Activated T-cell treated with anti-CD3 and anti-CD28 coated beads, Interleukin-2, amount 50 U/mL, for 24 hours (primary cell): ENCODE measurements around the gene RIPOR2.

Experiments
- DNase-seq: peaks from one replicate; pipeline ENCODE4 v3.0.0-alpha.2; 2020
- H3K27ac Mint-ChIP-seq: 2 replicates; pipeline ENCODE4 v1.8.0; 2020; ENCODE audit warnings: mild to moderate bottlenecking, mixed read lengths
- H3K27me3 Mint-ChIP-seq: 2 replicates; pipeline ENCODE4 v1.8.0; 2020; ENCODE audit warnings: mixed read lengths
- H3K36me3 Mint-ChIP-seq: 2 replicates; pipeline ENCODE4 v1.8.0; 2020; ENCODE audit warnings: low read depth, mixed read lengths
- H3K4me1 Mint-ChIP-seq: 2 replicates; pipeline ENCODE4 v1.8.0; 2020; ENCODE audit warnings: low read depth, mixed read lengths
- H3K4me3 Mint-ChIP-seq: 2 replicates; pipeline ENCODE4 v1.8.0; 2020; ENCODE audit warnings: mild to moderate bottlenecking, moderate library complexity, mixed read lengths
- H3K9me3 Mint-ChIP-seq: 2 replicates; pipeline ENCODE4 v1.8.0; 2020; ENCODE audit warnings: mixed read lengths

RIPOR2 gene

GRCh38 chr6:24935366-24936152, at the start of gene RIPOR2:
Gene RIPOR2, minus strand, starts transcription at chr6:24935960. Its CDS starts 62 bp downstream, at chr6:24935898.
- no peaks in the 10 kb centered on the region for H3K27me3 Mint-ChIP-seq
- H3K9me3 Mint-ChIP-seq, result no peaks in the 10 kb centered on the region
- peak within 1 kb of the TSS; percentile 88 for H3K4me3 Mint-ChIP-seq
- H3K27ac Mint-ChIP-seq, result peak within 1 kb of the TSS; percentile 96
- peak; percentile 71 for DNase-seq
- peaks cover 95% of the 10 kb centered on the region for H3K4me1 Mint-ChIP-seq
- peaks cover 6% of the 10 kb centered on the region for H3K36me3 Mint-ChIP-seq

- Mint-ChIP-seq H3K4me1 (peaks cover 69% of the 10 kb centered on the region), H3K4me3 (no peak overlapping the region), H3K27ac (no peak overlapping the region), H3K27me3 (no peaks in the 10 kb centered on the region), H3K36me3 (peaks cover 9% of the 10 kb centered on the region), H3K9me3 (peaks cover 8% of the 10 kb centered on the region)
- no peak for DNase-seq
Observed at GRCh38 chr6:24985323-24985722, 49.6 kb upstream of the RIPOR2 start.

GRCh38 chr6:24982231-24982630, 46.5 kb upstream of the RIPOR2 start:
- peaks cover 6% of the 10 kb centered on the region for H3K36me3 Mint-ChIP-seq
- H3K4me3 Mint-ChIP-seq, result no peak overlapping the region
- no peaks in the 10 kb centered on the region for H3K27me3 Mint-ChIP-seq
- no peak for DNase-seq
- H3K9me3 Mint-ChIP-seq, result peaks cover 6% of the 10 kb centered on the region
- H3K4me1 Mint-ChIP-seq, result peaks cover 80% of the 10 kb centered on the region
- H3K27ac Mint-ChIP-seq, result no peak overlapping the region

GRCh38 chr6:24981386-24981760, 45.6 kb upstream of the RIPOR2 start:
- no peak overlapping the region for H3K4me3 Mint-ChIP-seq
- peaks cover 71% of the 10 kb centered on the region for H3K4me1 Mint-ChIP-seq
- DNase-seq, result no peak
- no peaks in the 10 kb centered on the region for H3K27me3 Mint-ChIP-seq
- peaks cover under 1% of the 10 kb centered on the region for H3K36me3 Mint-ChIP-seq
- H3K27ac Mint-ChIP-seq, result no peak overlapping the region
- H3K9me3 Mint-ChIP-seq, result peaks cover 3% of the 10 kb centered on the region

- Mint-ChIP-seq H3K36me3 (no peaks in the 10 kb centered on the region), H3K4me3 (no peak overlapping the region), H3K4me1 (peaks cover 65% of the 10 kb centered on the region), H3K27ac (peak overlapping the region; percentile 10), H3K9me3 (peaks cover 3% of the 10 kb centered on the region), H3K27me3 (no peaks in the 10 kb centered on the region)
- no peak for DNase-seq
Observed at GRCh38 chr6:24980507-24981385, 45.0 kb upstream of the RIPOR2 start.

- Mint-ChIP-seq H3K27ac (no peak overlapping the region), H3K4me1 (peaks cover 67% of the 10 kb centered on the region), H3K27me3 (no peaks in the 10 kb centered on the region), H3K9me3 (peaks cover 3% of the 10 kb centered on the region), H3K4me3 (no peak overlapping the region), H3K36me3 (no peaks in the 10 kb centered on the region)
- DNase-seq, result no peak
Observed at GRCh38 chr6:24979176-24979575, 43.4 kb upstream of the RIPOR2 start.

GRCh38 chr6:24974182-24975171, 38.7 kb upstream of the RIPOR2 start:
- peak overlapping the region; percentile 99 for H3K27ac Mint-ChIP-seq

GRCh38 chr6:24972311-24972958, 36.7 kb upstream of the RIPOR2 start:
- no peak for DNase-seq
- Mint-ChIP-seq H3K27ac (no peak overlapping the region), H3K9me3 (peaks cover 2% of the 10 kb centered on the region), H3K27me3 (no peaks in the 10 kb centered on the region), H3K36me3 (no peaks in the 10 kb centered on the region), H3K4me1 (peaks cover 64% of the 10 kb centered on the region), H3K4me3 (no peak overlapping the region)

More at GRCh38 chr6:24974182-24975171, 38.7 kb upstream of the RIPOR2 start:
- peaks cover 3% of the 10 kb centered on the region for H3K9me3 Mint-ChIP-seq
- DNase-seq, result peak; percentile 62
- peaks cover 66% of the 10 kb centered on the region for H3K4me1 Mint-ChIP-seq
- no peaks in the 10 kb centered on the region for H3K36me3 Mint-ChIP-seq
- peak overlapping the region; percentile 48 for H3K4me3 Mint-ChIP-seq
- H3K27me3 Mint-ChIP-seq, result no peaks in the 10 kb centered on the region

GRCh38 chr6:24971067-24971466, 35.3 kb upstream of the RIPOR2 start:
- no peak for DNase-seq
- H3K4me1 Mint-ChIP-seq, result peaks cover 69% of the 10 kb centered on the region
- H3K36me3 Mint-ChIP-seq, result no peaks in the 10 kb centered on the region

GRCh38 chr6:24969343-24969860, 33.6 kb upstream of the RIPOR2 start:
- no peaks in the 10 kb centered on the region for H3K36me3 Mint-ChIP-seq
- H3K27ac Mint-ChIP-seq, result no peak overlapping the region

More at GRCh38 chr6:24971067-24971466, 35.3 kb upstream of the RIPOR2 start:
- Mint-ChIP-seq H3K4me3 (no peak overlapping the region), H3K9me3 (no peaks in the 10 kb centered on the region), H3K27me3 (no peaks in the 10 kb centered on the region), H3K27ac (no peak overlapping the region)

GRCh38 chr6:24968783-24969182, 33.0 kb upstream of the RIPOR2 start:
- Mint-ChIP-seq H3K4me1 (peaks cover 64% of the 10 kb centered on the region), H3K36me3 (no peaks in the 10 kb centered on the region), H3K27me3 (no peaks in the 10 kb centered on the region), H3K9me3 (no peaks in the 10 kb centered on the region), H3K27ac (no peak overlapping the region), H3K4me3 (no peak overlapping the region)
- no peak for DNase-seq

More at GRCh38 chr6:24969343-24969860, 33.6 kb upstream of the RIPOR2 start:
- no peaks in the 10 kb centered on the region for H3K9me3 Mint-ChIP-seq
- peaks cover 64% of the 10 kb centered on the region for H3K4me1 Mint-ChIP-seq
- H3K4me3 Mint-ChIP-seq, result no peak overlapping the region
- H3K27me3 Mint-ChIP-seq, result no peaks in the 10 kb centered on the region
- DNase-seq, result no peak

- H3K9me3 Mint-ChIP-seq, result no peaks in the 10 kb centered on the region
- DNase-seq, result no peak
- H3K27me3 Mint-ChIP-seq, result no peaks in the 10 kb centered on the region
- H3K36me3 Mint-ChIP-seq, result no peaks in the 10 kb centered on the region
- H3K4me3 Mint-ChIP-seq, result no peak overlapping the region
- H3K4me1 Mint-ChIP-seq, result peaks cover 64% of the 10 kb centered on the region
- no peak overlapping the region for H3K27ac Mint-ChIP-seq
Observed at GRCh38 chr6:24967211-24967610, 31.5 kb upstream of the RIPOR2 start.

GRCh38 chr6:24966381-24966780, 30.6 kb upstream of the RIPOR2 start:
- Mint-ChIP-seq H3K4me1 (peaks cover 67% of the 10 kb centered on the region), H3K36me3 (no peaks in the 10 kb centered on the region), H3K27me3 (no peaks in the 10 kb centered on the region), H3K27ac (no peak overlapping the region), H3K9me3 (no peaks in the 10 kb centered on the region), H3K4me3 (no peak overlapping the region)
- no peak for DNase-seq
